GM12801 (cell line): ENCODE data around the gene JSRP1.

ENCODE experiments used
- TF ChIP-seq, protein P1 (sequence below): IDR thresholded peaks from one replicate; pipeline ENCODE4 v1.5.1; 2011; ENCODE audit warnings: control low read depth; ENCODE audit not compliant: insufficient read length; ENCODE audit errors: extremely low read depth

The JSRP1 gene

GRCh38 chr19:2216361-2217225, 39.6 kb downstream of the JSRP1 start:
- TF ChIP-seq, protein P1, sequence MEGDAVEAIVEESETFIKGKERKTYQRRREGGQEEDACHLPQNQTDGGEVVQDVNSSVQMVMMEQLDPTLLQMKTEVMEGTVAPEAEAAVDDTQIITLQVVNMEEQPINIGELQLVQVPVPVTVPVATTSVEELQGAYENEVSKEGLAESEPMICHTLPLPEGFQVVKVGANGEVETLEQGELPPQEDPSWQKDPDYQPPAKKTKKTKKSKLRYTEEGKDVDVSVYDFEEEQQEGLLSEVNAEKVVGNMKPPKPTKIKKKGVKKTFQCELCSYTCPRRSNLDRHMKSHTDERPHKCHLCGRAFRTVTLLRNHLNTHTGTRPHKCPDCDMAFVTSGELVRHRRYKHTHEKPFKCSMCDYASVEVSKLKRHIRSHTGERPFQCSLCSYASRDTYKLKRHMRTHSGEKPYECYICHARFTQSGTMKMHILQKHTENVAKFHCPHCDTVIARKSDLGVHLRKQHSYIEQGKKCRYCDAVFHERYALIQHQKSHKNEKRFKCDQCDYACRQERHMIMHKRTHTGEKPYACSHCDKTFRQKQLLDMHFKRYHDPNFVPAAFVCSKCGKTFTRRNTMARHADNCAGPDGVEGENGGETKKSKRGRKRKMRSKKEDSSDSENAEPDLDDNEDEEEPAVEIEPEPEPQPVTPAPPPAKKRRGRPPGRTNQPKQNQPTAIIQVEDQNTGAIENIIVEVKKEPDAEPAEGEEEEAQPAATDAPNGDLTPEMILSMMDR, result no peak

DNA sequence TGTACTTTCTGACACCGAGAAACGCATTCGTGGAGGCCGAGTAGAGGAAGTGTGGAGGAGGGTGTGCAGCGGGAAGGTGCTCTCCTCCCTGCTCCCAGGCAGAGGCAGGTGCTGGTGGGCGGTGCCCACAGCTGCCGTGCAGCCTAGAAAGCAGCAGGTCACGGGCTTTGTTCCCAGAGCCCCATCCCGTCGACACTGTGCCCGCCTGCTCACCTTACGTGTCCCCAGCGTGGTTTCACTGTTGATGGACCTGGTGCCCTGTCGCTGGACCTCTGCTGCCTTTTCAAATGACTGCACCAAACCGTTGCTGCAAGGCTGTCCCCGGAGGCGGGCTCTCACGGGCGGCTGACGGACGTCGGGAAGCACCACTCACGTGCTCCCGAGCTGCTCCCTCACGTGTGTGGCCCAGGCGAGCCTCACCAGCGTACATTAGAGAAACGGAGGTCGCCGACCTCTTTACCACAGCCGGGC, 40.9 kb downstream of the JSRP1 start:
- TF ChIP-seq, protein P1, result no peak

- TF ChIP-seq, protein P1, result no peak
Measured at GRCh38 chr19:2214251-2214650, 42.0 kb downstream of the JSRP1 start.

GRCh38 chr19:2213799-2214198, 42.4 kb downstream of the JSRP1 start:
- TF ChIP-seq, protein P1, result no peak

DNA sequence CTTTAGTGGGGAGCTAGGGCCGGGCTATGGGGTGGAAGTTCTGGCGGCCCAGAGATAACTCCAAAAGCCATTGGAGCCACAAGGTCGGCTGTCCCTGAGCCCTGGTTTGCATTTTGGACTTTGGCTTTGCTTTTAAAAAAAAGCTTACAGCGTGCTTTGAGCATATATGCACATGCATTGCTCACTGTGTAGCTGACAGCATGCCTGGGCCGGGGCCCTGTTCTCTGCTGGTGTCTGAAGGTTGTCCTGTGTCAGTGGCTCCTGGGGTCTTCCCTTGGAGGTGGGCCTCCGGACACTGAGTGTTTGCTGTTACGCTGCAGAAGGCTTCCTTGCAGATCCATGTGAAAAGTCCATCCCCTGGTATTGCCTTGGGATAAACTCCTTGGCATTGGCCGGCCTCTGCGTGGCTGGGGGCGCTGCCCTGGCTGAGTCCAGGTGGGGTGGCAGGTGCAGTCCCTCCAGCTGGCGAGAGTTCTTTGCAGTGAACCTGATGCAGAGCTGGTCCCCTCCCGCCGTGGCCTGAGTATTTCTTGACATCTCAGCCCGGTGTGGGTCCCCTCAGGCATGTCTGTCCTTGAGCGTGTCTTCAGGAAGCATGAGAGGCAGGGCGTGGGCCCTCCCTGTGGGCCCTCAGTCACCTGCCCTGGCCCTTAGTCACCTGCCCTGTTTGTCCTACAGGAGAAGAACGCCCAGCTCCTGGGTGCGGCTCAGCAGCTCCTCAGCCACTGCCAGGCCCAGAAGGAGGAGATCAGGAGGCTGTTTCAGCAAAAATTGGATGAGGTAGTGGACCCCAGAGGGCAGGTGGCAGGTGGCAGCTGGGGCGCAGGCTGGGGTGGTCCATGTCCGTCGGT, 43.1 kb downstream of the JSRP1 start:
- TF ChIP-seq, protein P1, result no peak

DNA sequence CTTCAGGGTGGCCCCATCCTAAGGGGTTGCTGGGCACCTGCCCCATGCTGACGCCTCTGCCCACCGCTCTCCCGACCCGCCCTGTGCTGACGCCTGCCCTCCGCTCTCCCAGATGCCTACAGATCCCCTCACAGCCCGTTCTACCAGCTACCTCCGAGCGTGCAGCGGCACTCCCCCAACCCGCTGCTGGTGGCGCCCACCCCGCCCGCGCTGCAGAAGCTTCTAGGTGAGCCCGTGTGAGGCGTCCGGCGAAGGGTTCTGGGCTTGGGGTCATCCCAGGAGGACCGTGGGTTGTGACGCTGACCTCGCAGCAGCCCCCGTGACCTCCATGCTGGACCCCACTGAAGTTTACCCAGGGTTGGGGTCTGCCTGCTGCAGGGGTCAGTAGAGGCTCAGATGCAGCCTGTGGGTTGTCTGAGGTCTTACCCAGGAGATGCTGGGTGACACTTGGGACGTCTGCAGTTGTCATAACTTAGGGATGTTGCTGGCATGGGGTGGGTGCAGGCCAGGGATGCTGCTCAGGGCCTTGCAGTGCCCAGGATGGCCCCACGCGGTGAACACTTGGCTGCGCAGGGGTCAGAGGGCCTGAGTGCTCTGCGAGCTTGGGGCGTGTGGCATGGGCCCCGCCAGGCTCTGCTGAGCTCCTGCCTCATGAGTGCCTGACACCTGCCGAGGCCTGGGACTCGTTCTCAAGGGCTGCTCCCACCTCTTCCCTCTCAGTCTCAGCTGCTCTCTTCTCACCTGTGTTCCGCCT, 45.1 kb downstream of the JSRP1 start:
- TF ChIP-seq, protein P1, result no peak

GRCh38 chr19:2210206-2210605, 46.0 kb downstream of the JSRP1 start:
- TF ChIP-seq, protein P1, result no peak
